ENCODE measurements around the gene KCNH2. TPM values are rescaled to one million over a fixed set of nuclear protein-coding genes. Genes with fewer than 3 reads are reported as not detected.

KCNH2 gene
- total RNA-seq, 1 donor from 2014 or later: under 0.01 TPM

DNA sequence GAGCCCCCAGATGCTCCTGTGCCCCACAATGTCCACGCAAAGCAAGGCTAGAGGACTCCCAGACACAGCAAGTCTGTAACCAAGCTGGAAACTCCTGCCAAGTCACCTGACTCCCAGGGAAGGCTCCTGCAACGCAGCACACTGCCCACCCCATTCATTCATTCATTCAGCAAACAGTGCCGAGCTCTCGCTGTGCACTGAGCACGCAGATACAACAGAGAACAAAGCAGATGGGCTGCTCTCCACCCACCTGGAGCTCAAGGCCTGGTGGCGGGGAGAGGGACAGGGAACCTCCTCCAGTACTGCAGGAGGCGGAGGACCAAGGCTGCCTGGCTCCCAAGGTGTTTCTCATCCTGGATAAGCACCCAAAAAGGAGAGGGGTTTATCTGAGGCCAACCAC is 8.6 kb downstream of the KCNH2 start:
- no peak for FAIRE-seq
- H3K4me3 ChIP-seq (ENCODE audit: low read depth, low read length): no peak overlapping the region
- no peak for DNase-seq (ENCODE audit: low read depth)
- peaks cover 21% of the 10 kb centered on the region for H3K27me3 ChIP-seq (ENCODE audit: control insufficient read depth, insufficient read depth, low read length)
- H3K36me3 ChIP-seq (ENCODE audit: control insufficient read depth, insufficient read depth, low read length): no peaks in the 10 kb centered on the region
- no peak for TF ChIP-seq CTCF (IDR thresholded peaks at IDR 0.05; ENCODE audit: insufficient read depth, low read length, severe bottlenecking)

GRCh38 chr7:150968734-150969372 is 9.3 kb downstream of the KCNH2 start:
- no peak overlapping the region for H3K4me3 ChIP-seq (ENCODE audit: low read depth, low read length)
- DNase-seq (ENCODE audit: low read depth) (no peak), FAIRE-seq (no peak)
- no peaks in the 10 kb centered on the region for H3K36me3 ChIP-seq (ENCODE audit: control insufficient read depth, insufficient read depth, low read length)
- H3K27me3 ChIP-seq (ENCODE audit: control insufficient read depth, insufficient read depth, low read length): peaks cover 21% of the 10 kb centered on the region
- TF ChIP-seq CTCF (IDR thresholded peaks at IDR 0.05; ENCODE audit: insufficient read depth, low read length, severe bottlenecking): no peak

GRCh38 chr7:150968056-150968733 is 9.9 kb downstream of the KCNH2 start:
- Histone ChIP-seq H3K4me3 (ENCODE audit: low read depth, low read length) (no peak overlapping the region), H3K27me3 (ENCODE audit: control insufficient read depth, insufficient read depth, low read length) (peaks cover 21% of the 10 kb centered on the region), H3K36me3 (ENCODE audit: control insufficient read depth, insufficient read depth, low read length) (no peaks in the 10 kb centered on the region)
- FAIRE-seq: no peak
- no peak for TF ChIP-seq CTCF (IDR thresholded peaks at IDR 0.05; ENCODE audit: insufficient read depth, low read length, severe bottlenecking)
- no peak for DNase-seq (ENCODE audit: low read depth)

- DNase-seq (ENCODE audit: low read depth) (no peak), FAIRE-seq (no peak)
- H3K27me3 ChIP-seq (ENCODE audit: control insufficient read depth, insufficient read depth, low read length): peaks cover 21% of the 10 kb centered on the region
- no peak overlapping the region for H3K4me3 ChIP-seq (ENCODE audit: low read depth, low read length)
- H3K36me3 ChIP-seq (ENCODE audit: control insufficient read depth, insufficient read depth, low read length): no peaks in the 10 kb centered on the region
- no peak for TF ChIP-seq CTCF (IDR thresholded peaks at IDR 0.05; ENCODE audit: insufficient read depth, low read length, severe bottlenecking)
These were observed 10.8 kb downstream of the KCNH2 start for GRCh38 chr7:150967349-150967748.

GRCh38 chr7:150966002-150966401 is 12.1 kb downstream of the KCNH2 start:
- no peak overlapping the region for H3K4me3 ChIP-seq (ENCODE audit: low read depth, low read length)
- H3K36me3 ChIP-seq (ENCODE audit: control insufficient read depth, insufficient read depth, low read length): no peaks in the 10 kb centered on the region
- peak; percentile 25 for TF ChIP-seq CTCF (IDR thresholded peaks at IDR 0.05; ENCODE audit: insufficient read depth, low read length, severe bottlenecking)
- no peak for FAIRE-seq
- no peak for DNase-seq (ENCODE audit: low read depth)
- peaks cover 21% of the 10 kb centered on the region for H3K27me3 ChIP-seq (ENCODE audit: control insufficient read depth, insufficient read depth, low read length)
